ENCODE data around the gene MRNIP. TPM values are rescaled to one million over a fixed set of nuclear protein-coding genes. Genes with fewer than 3 reads are reported as not detected.
"Not testable (repeated sequence)": the region's sequence is repeated elsewhere in the genome, so short reads cannot be mapped to it uniquely, and the experiment has no call there.

Gene MRNIP
- total and polyA plus RNA-seq, 2 donors = 30.5 to 41.1 TPM

- H3K27ac ChIP-seq (ENCODE audit: low read depth) = no peak overlapping the region
- 89% methylated on average over 12 of the region's 12 CpGs for WGBS
Observed at GRCh38 chr5:179880066-179880650, 21.5 kb upstream of the MRNIP start.

GRCh38 chr5:179879690-179880010 lies 21.0 kb upstream of the MRNIP start:
- 94% methylated on average over 13 of the region's 13 CpGs for WGBS
- no peaks in the 10 kb centered on the region for H3K4me1 ChIP-seq (ENCODE audit: insufficient read depth)
- no peak overlapping the region for H3K27ac ChIP-seq (ENCODE audit: low read depth)
- no peaks in the 10 kb centered on the region for H3K36me3 ChIP-seq (ENCODE audit: insufficient read depth)
- H3K4me3 ChIP-seq (ENCODE audit: low read depth, low read length) = no peak overlapping the region
- DNase-seq (ENCODE audit: extremely low spot score) = no peak

More at GRCh38 chr5:179880066-179880650, 21.5 kb upstream of the MRNIP start:
- no peak for DNase-seq (ENCODE audit: extremely low spot score)
- H3K4me3 ChIP-seq (ENCODE audit: low read depth, low read length) = no peak overlapping the region
- no peaks in the 10 kb centered on the region for H3K4me1 ChIP-seq (ENCODE audit: insufficient read depth)
- no peaks in the 10 kb centered on the region for H3K36me3 ChIP-seq (ENCODE audit: insufficient read depth)

- Histone ChIP-seq H3K4me1 (ENCODE audit: insufficient read depth) (no peaks in the 10 kb centered on the region), H3K27ac (ENCODE audit: low read depth) (no peak overlapping the region), H3K36me3 (ENCODE audit: insufficient read depth) (no peaks in the 10 kb centered on the region), H3K4me3 (ENCODE audit: low read depth, low read length) (no peak overlapping the region)
- 93% methylated on average over 31 of the region's 31 CpGs for WGBS
- no peak for DNase-seq (ENCODE audit: extremely low spot score)
Observed at GRCh38 chr5:179879003-179879689, 20.5 kb upstream of the MRNIP start.

GRCh38 chr5:179878222-179879002 lies 19.8 kb upstream of the MRNIP start:
- no peak for DNase-seq (ENCODE audit: extremely low spot score)
- Histone ChIP-seq H3K27ac (ENCODE audit: low read depth) (no peak overlapping the region), H3K36me3 (ENCODE audit: insufficient read depth) (no peaks in the 10 kb centered on the region), H3K4me1 (ENCODE audit: insufficient read depth) (no peaks in the 10 kb centered on the region), H3K4me3 (ENCODE audit: low read depth, low read length) (no peak overlapping the region)
- WGBS = 91% methylated on average over 26 of the region's 26 CpGs

GRCh38 chr5:179876610-179876952 lies 18.0 kb upstream of the MRNIP start:
- WGBS = 88% methylated on average over 3 of the region's 3 CpGs
- Histone ChIP-seq H3K4me1 (ENCODE audit: insufficient read depth) (no peaks in the 10 kb centered on the region), H3K4me3 (ENCODE audit: low read depth, low read length) (no peak overlapping the region), H3K36me3 (ENCODE audit: insufficient read depth) (no peaks in the 10 kb centered on the region), H3K27ac (ENCODE audit: low read depth) (no peak overlapping the region)
- DNase-seq (ENCODE audit: extremely low spot score) = no peak

GRCh38 chr5:179875741-179876609 lies 17.4 kb upstream of the MRNIP start:
- Histone ChIP-seq H3K4me3 (ENCODE audit: low read depth, low read length) (no peak overlapping the region), H3K36me3 (ENCODE audit: insufficient read depth) (no peaks in the 10 kb centered on the region), H3K4me1 (ENCODE audit: insufficient read depth) (no peaks in the 10 kb centered on the region), H3K27ac (ENCODE audit: low read depth) (no peak overlapping the region)
- WGBS = 84% methylated on average over 16 of the region's 16 CpGs
- DNase-seq (ENCODE audit: extremely low spot score) = no peak

GRCh38 chr5:179874536-179875292 lies 16.1 kb upstream of the MRNIP start:
- 96% methylated on average over 28 of the region's 28 CpGs for WGBS
- no peak for DNase-seq (ENCODE audit: extremely low spot score)
- no peaks in the 10 kb centered on the region for H3K4me1 ChIP-seq (ENCODE audit: insufficient read depth)
- no peak overlapping the region for H3K4me3 ChIP-seq (ENCODE audit: low read depth, low read length)
- no peak overlapping the region for H3K27ac ChIP-seq (ENCODE audit: low read depth)
- no peaks in the 10 kb centered on the region for H3K36me3 ChIP-seq (ENCODE audit: insufficient read depth)

GRCh38 chr5:179874136-179874535 lies 15.5 kb upstream of the MRNIP start:
- H3K4me1 ChIP-seq (ENCODE audit: insufficient read depth) = no peaks in the 10 kb centered on the region
- H3K27ac ChIP-seq (ENCODE audit: low read depth) = no peak overlapping the region
- H3K36me3 ChIP-seq (ENCODE audit: insufficient read depth) = no peaks in the 10 kb centered on the region
- WGBS = 93% methylated on average over 3 of the region's 3 CpGs
- DNase-seq (ENCODE audit: extremely low spot score) = no peak
- H3K4me3 ChIP-seq (ENCODE audit: low read depth, low read length) = no peak overlapping the region

- no peaks in the 10 kb centered on the region for H3K36me3 ChIP-seq (ENCODE audit: insufficient read depth)
- DNase-seq (ENCODE audit: extremely low spot score) = no peak
Observed at GRCh38 chr5:179873588-179874110, 15.0 kb upstream of the MRNIP start.

GRCh38 chr5:179872828-179873575 lies 14.4 kb upstream of the MRNIP start:
- H3K36me3 ChIP-seq (ENCODE audit: insufficient read depth) = no peaks in the 10 kb centered on the region
- 90% methylated on average over 14 of the region's 14 CpGs for WGBS
- no peak for DNase-seq (ENCODE audit: extremely low spot score)
- no peak overlapping the region for H3K4me3 ChIP-seq (ENCODE audit: low read depth, low read length)
- H3K4me1 ChIP-seq (ENCODE audit: insufficient read depth) = no peaks in the 10 kb centered on the region
- H3K27ac ChIP-seq (ENCODE audit: low read depth) = no peak overlapping the region

More at GRCh38 chr5:179873588-179874110, 15.0 kb upstream of the MRNIP start:
- 96% methylated on average over 7 of the region's 7 CpGs for WGBS
- no peak overlapping the region for H3K4me3 ChIP-seq (ENCODE audit: low read depth, low read length)
- no peaks in the 10 kb centered on the region for H3K4me1 ChIP-seq (ENCODE audit: insufficient read depth)
- no peak overlapping the region for H3K27ac ChIP-seq (ENCODE audit: low read depth)

GRCh38 chr5:179872055-179872827 lies 13.6 kb upstream of the MRNIP start:
- Histone ChIP-seq H3K36me3 (ENCODE audit: insufficient read depth) (no peaks in the 10 kb centered on the region), H3K4me1 (ENCODE audit: insufficient read depth) (no peaks in the 10 kb centered on the region), H3K27ac (ENCODE audit: low read depth) (no peak overlapping the region), H3K4me3 (ENCODE audit: low read depth, low read length) (no peak overlapping the region)
- 82% methylated on average over 15 of the region's 18 CpGs for WGBS
- DNase-seq (ENCODE audit: extremely low spot score) = no peak

- not testable (repeated sequence) for H3K27ac ChIP-seq (ENCODE audit: low read depth); H3K4me3 ChIP-seq (ENCODE audit: low read depth, low read length); H3K36me3 ChIP-seq (ENCODE audit: insufficient read depth); H3K4me1 ChIP-seq (ENCODE audit: insufficient read depth); DNase-seq (ENCODE audit: extremely low spot score)
- 75% methylated on average over 14 of the region's 14 CpGs for WGBS
Observed at GRCh38 chr5:179871533-179871932, 12.9 kb upstream of the MRNIP start.

All from urinary bladder (tissue), 4 donors.